ENCODE data around the gene SUPT3H. TPM values are rescaled to one million over a fixed set of nuclear protein-coding genes. Genes with fewer than 3 reads are reported as not detected.
"Not testable (repeated sequence)": the region's sequence is repeated elsewhere in the genome, so short reads cannot be mapped to it uniquely, and the experiment has no call there.

SUPT3H gene
- total RNA-seq, 1 donor from 2014 or later, result 2.6 TPM

DNA sequence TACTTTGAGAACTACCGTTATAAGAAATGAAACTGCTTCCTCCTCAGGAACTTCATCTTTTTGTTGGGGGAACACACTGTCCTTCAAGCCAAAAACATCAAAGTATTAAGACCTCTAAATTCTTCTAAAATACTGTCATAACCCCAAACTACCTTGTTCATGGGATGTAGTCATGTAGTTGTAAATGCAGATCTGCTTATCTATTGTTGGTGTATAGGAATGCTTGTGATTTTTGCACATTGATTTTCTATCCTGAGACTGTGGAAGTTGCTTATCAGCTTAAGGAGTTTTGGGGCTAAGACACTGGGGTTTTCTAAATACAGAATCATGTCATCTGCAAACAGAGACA is 332.5 kb downstream of the SUPT3H start:
- H3K9me3 ChIP-seq (replicated peaks), result no peaks in the 10 kb centered on the region
- no peak overlapping the region for H3K27ac ChIP-seq (replicated peaks)
- H3K36me3 ChIP-seq, result no peaks in the 10 kb centered on the region
- H3K4me3 ChIP-seq, result no peak overlapping the region
- intact Hi-C loops (cut with micrococcal nuclease), result no loop called here
- no peak for TF ChIP-seq CTCF (IDR thresholded peaks at IDR 0.05; ENCODE audit: borderline replicate concordance)
- no peaks in the 10 kb centered on the region for H3K4me1 ChIP-seq
- no peaks in the 10 kb centered on the region for H3K27me3 ChIP-seq (ENCODE audit: low read depth)
- no peak for DNase-seq

DNA sequence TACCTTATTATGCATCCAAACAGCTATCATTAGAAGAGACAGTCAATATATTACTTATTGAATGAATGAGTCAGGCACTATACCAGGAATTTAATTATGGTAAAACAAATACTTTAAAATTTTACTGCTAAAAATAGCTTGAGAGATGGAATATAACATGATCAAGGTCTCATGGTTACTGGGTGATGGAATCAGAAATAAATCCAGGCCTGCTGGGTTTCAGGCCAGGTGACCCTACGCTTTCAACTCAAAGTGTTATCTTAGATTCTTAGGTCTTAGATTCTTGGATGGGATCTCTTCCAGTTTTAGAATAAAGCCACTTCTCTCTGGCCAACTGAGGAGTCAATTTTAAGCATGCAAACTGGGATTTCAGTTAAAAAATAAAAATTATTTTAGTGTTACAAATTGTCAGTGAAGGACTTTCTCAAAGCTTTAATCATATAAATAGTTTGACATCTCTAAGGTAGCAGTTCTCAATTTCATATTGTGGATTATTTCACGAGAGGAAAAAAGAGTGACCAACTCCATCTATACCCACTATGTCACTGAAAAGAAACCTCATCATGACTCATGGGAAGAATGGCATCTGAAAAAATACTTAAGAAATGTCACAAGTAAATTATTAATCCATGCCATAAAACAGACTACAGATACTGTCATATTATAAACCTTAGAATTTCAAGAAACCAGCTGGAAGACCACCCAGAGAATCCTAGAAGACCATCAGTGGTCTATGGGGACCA is 333.1 kb downstream of the SUPT3H start:
- Histone ChIP-seq H3K36me3 (no peaks in the 10 kb centered on the region), H3K27me3 (ENCODE audit: low read depth) (no peaks in the 10 kb centered on the region), H3K27ac (replicated peaks) (no peak overlapping the region), H3K4me1 (no peaks in the 10 kb centered on the region), H3K9me3 (replicated peaks) (no peaks in the 10 kb centered on the region), H3K4me3 (no peak overlapping the region)
- DNase-seq, result no peak
- intact Hi-C loops (cut with micrococcal nuclease), result no loop called here
- TF ChIP-seq CTCF (IDR thresholded peaks at IDR 0.05; ENCODE audit: borderline replicate concordance), result no peak

- no peak for TF ChIP-seq CTCF (IDR thresholded peaks at IDR 0.05; ENCODE audit: borderline replicate concordance)
- H3K4me3 ChIP-seq, result no peak overlapping the region
Observed at GRCh38 chr6:45044086-45044485, 333.6 kb downstream of the SUPT3H start.

DNA sequence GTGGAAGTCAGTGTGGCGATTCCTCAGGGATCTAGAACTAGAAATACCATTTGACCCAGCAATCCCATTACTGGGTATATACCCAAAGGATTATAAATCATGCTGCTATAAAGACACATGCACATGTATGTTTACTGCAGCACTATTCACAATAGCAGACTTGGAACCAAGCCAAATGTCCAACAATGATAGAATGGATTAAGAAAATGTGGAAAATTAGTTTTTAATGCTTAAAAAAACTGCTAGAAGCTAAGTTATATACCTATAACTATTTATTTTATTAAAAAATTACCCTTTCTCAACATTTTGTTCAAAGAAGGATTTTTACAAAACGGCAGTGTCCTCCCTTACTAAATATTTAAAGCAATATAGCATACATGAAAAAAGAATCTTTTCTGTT is 335.1 kb downstream of the SUPT3H start:
- H3K4me3 ChIP-seq; H3K36me3 ChIP-seq; H3K27me3 ChIP-seq (ENCODE audit: low read depth); intact Hi-C loops (cut with micrococcal nuclease); H3K27ac ChIP-seq (replicated peaks); H3K9me3 ChIP-seq (replicated peaks); DNase-seq; H3K4me1 ChIP-seq: not testable (repeated sequence)

More at GRCh38 chr6:45044086-45044485, 333.6 kb downstream of the SUPT3H start:
- Histone ChIP-seq H3K4me1 (no peaks in the 10 kb centered on the region), H3K36me3 (no peaks in the 10 kb centered on the region), H3K27me3 (ENCODE audit: low read depth) (no peaks in the 10 kb centered on the region), H3K27ac (replicated peaks) (no peak overlapping the region), H3K9me3 (replicated peaks) (no peaks in the 10 kb centered on the region)
- intact Hi-C loops (cut with micrococcal nuclease), result no loop called here
- DNase-seq, result no peak

- no peak overlapping the region for H3K4me3 ChIP-seq
- DNase-seq, result no peak
- no peaks in the 10 kb centered on the region for H3K36me3 ChIP-seq
- H3K27ac ChIP-seq (replicated peaks), result no peak overlapping the region
- intact Hi-C loops (cut with micrococcal nuclease), result no loop called here
- no peaks in the 10 kb centered on the region for H3K27me3 ChIP-seq (ENCODE audit: low read depth)
- no peaks in the 10 kb centered on the region for H3K9me3 ChIP-seq (replicated peaks)
- no peak for TF ChIP-seq CTCF (IDR thresholded peaks at IDR 0.05; ENCODE audit: borderline replicate concordance)
- no peaks in the 10 kb centered on the region for H3K4me1 ChIP-seq
Observed at GRCh38 chr6:45038226-45038625, 339.5 kb downstream of the SUPT3H start.

DNA sequence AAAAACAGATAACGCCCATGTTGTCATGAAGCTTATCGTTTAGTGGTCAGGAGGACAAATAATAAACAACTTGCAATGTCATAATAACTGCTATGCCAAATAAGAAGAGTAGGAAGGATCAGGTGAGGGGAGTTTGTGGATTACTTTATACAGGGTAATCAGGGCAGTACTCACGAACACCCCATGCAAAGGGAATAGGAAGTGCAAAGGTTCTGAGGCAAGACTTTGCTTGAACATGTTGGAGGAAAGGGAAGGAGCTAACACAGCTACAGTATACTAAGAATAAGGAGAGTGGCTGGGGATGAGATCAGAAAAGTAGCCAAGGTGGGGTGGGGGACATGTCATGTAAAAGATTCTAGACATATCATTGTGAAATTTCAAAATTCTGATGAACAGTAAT is 341.6 kb downstream of the SUPT3H start:
- Histone ChIP-seq H3K9me3 (replicated peaks) (no peaks in the 10 kb centered on the region), H3K4me3 (no peak overlapping the region), H3K27me3 (ENCODE audit: low read depth) (no peaks in the 10 kb centered on the region), H3K36me3 (no peaks in the 10 kb centered on the region), H3K4me1 (no peaks in the 10 kb centered on the region), H3K27ac (replicated peaks) (no peak overlapping the region)
- no peak for TF ChIP-seq CTCF (IDR thresholded peaks at IDR 0.05; ENCODE audit: borderline replicate concordance)
- DNase-seq, result no peak
- intact Hi-C loops (cut with micrococcal nuclease), result no loop called here
